Endometrial microvascular endothelial cells (primary cell): ENCODE data around the gene KDM4B. TPM values are rescaled to one million over a fixed set of nuclear protein-coding genes. Genes with fewer than 3 reads are reported as not detected.

Source experiments
- in situ Hi-C: cut with HindIII; loops from 2 replicates; pipeline ENCODE4 v1.10.0; 2017; ENCODE audit warnings: low sequenced_read_pairs, low pct_unique_long_range_greater_than_20kb; ENCODE audit errors: inconsistent ontology term
- total RNA-seq: library from RNA; depleted of rRNA; stranded (reverse); fragments of >200 nt; gene quantifications from one replicate; pipeline ENCODE4 v1.2.3, GENCODE V29; 2015; ENCODE audit errors: inconsistent ontology term

KDM4B gene
- total RNA-seq, 1 donor from 2014 or later, result 12.5 TPM

DNA sequence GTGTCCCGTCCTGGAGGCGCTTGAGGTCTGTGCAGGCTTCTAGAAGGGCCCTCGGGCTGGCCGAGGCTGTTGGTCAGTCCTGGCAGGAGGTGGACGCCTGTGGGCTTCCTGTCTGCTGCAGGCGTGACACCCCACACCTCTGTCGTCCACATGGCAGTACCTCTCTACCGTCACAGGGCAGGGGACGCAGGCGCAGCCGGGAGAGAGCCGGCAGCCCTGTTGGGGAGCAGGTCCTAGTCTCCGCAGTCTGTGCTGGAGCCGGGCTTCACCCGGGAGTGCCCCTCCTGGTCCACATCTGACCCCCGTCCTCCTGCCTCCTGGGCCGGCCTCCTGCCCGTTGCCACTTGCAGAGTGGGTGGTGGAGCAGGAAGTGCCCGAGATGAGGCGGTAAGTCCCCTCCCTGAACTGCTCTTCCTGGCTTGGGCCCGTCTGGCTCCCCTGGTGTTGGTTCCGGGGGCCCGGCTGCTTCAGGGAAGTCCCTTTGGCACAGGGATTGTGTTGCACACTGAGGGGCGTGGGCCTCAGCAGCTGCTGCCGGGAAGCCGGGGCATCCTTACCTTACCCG lies 106.0 kb downstream of the KDM4B start:
- in situ Hi-C loops, result no loop called here

DNA sequence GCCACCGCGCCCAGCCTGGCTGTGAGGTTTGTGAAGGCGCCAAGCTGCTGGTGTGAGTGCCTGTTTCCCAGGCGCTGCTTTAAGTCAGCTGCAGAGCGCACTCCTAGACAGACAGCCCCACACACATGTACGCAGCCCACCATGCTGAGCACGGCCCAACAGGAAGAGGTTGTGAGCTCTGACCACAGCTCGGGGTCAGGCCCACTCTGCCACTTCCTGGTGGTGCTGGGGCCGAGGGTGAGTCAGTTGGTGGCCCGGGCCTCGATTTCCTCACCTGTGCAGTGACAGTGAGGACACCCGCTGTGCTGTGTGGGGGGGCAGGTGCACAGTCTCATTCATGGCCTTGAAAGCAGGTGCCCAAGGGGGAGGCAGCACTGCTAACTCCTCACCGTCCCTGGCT lies 106.7 kb downstream of the KDM4B start:
- in situ Hi-C loops, result no loop called here

DNA sequence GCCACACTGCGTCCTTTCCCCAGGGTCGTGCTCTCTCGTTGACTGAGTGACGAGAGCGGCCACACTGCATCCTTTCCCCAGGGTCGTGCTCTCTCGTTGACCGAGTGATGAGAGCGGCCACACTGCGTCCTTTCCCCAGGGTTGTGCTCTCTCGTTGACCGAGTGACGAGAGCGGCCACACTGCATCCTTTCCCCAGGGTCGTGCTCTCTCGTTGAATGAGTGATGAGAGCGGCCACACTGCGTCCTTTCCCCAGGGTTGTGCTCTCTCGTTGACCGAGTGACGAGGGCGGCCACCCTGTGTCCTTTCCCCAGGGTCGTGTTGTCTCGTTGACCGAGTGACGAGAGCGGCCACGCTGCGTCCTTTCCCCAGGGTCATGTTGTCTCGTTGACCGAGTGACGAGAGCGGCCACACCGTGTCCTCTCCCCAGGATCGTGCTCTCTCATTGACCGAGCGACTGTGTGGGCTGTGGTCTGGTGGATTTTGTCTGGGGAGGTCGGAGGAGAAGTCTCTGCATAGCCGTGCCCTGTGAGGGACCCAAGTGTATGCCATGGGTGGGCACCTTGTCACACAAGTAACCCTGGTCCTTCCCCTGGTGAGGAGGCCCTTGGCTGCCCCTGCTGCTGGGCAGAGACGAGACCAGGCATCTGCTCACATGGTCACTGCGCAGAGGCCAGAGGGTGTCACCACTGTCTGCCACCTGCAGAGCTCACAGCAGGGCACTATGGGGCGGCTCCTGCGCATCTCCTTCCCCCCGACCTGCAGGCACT lies 107.7 kb downstream of the KDM4B start:
- in situ Hi-C loops, result no loop called here

DNA sequence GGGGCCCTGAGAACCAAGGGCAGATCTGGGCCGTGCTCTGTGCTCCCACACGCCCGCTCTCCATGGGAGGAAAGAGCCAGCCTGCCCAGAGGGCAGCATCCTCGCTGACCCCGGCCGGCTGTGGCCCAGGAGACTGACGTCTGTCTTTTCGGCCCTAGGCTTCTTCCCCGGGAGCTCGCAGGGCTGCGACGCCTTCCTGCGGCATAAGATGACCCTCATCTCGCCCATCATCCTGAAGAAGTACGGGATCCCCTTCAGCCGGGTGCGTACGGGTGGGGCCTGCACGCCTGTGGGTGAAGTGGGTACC lies 108.2 kb downstream of the KDM4B start:
- in situ Hi-C loops, result no loop called here

GRCh38 chr19:5078182-5078581 lies 109.3 kb downstream of the KDM4B start:
- in situ Hi-C loops, result no loop called here

GRCh38 chr19:5078666-5079065 lies 109.8 kb downstream of the KDM4B start:
- in situ Hi-C loops, result no loop called here

DNA sequence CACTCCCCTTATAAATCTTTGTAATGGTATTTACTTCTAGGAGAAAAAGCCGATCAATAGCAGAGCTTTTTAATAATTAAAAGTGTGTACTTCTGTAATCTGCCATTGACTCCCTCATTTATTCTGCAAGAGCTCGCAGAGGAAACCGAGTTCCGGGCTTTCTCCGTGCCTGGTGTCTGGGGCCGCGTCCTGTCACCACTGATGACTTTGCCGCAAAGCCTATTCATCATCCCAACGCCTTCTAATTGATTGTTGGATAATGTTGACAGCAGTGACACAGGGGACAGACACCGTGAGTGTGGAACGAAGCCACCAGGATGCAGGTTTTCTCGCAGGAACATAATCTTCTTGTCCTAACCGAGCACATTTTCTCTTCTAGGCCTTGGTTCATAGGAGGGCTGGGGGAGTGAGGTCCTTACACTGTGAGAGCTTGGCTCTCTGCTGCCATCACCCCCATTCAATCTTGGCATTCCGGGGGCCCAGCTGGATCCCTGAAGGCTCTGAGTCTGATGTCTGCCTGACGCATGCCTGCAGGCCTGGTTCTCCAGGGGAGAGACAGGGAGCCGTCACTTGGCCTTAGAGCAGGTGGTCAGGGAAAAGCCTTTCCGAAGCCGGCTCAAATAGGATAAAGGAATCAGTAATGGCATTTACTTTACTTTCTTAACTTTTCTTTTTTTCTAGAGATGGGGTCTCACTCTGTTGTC lies 110.3 kb downstream of the KDM4B start:
- in situ Hi-C loops, result no loop called here

- in situ Hi-C loops, result no loop called here
Observed at GRCh38 chr19:5080030-5080654, 111.2 kb downstream of the KDM4B start.

- in situ Hi-C loops, result no loop called here
Observed at GRCh38 chr19:5080809-5081208, 111.9 kb downstream of the KDM4B start.

DNA sequence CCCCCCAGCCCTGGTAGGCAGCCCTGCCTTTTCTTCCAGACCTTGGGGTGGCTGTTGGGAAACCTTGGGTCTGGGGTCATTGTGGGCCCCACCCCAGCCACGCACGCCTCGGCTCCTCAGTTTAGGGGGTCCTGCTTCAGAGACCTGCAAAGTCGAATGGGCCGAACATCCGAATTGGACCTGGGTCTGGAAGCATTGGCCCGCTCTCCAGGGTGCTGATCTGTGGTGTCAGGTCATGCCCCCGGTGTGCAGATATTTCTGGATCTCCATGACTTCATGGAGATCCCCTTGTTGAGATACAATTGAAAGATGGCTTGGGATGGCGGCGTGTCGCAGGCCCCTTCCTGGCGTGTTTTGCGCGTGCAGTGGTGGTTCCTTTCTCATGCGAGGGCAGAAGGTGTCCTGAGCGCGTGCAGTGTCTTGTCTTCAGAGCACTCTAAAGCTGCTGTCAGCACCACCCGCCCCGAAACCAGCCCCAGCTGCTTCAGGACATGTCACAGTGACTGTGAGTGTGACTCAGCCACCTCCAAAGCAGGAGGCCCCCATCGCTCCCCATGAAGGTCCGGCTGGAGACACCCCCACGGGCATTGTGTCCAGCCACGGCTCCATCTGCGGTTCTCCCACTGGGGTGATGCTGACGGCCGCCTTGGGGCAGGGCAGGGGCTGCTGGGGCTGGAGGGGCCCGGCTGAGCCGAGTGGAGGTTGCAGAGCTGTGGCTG lies 112.7 kb downstream of the KDM4B start:
- in situ Hi-C loops, result no loop called here

GRCh38 chr19:5083547-5083965 lies 114.6 kb downstream of the KDM4B start:
- in situ Hi-C loops, result no loop called here

DNA sequence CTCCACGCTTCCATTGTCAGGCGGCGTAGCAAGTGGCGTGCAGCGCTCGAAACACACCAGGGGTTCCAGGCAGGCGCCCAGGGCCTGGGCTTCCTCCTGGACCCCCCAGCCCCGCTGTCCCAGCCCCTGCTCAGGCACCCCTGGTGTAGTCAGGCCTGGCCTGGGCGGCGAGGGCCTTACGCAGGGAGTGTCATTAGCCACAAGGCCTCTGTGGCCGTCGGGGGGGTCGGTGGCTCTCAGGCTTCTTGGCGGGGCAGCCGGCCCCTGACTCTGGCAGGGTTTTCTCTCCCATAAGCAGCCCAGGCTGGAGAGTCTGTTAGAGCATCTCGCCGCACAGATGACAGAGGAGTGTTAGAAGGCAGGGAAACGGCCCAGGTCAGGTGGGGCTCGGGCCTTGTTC lies 116.7 kb downstream of the KDM4B start:
- in situ Hi-C loops, result no loop called here

GRCh38 chr19:5086230-5086629 lies 117.3 kb downstream of the KDM4B start:
- in situ Hi-C loops, result no loop called here

- in situ Hi-C loops, result no loop called here
Observed at GRCh38 chr19:5086725-5087439, 118.0 kb downstream of the KDM4B start.

DNA sequence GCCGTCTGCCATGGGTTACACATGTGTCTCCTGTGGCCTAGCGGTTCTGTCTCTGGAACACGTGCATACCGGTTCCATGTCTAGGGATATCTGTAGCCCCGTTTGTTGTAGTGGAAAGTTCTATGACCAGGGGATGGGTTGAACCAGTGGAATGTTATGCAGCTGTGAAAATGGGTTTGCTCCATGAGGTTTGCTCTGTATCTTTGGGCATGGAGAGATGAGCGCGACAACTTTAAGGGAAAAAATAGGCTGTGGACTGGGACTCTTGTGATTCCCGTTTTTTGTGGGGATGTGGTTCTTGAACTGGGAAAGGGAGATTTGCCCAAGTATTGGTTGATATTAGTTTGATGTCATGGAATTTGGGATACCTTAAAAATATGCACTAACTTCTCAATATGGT lies 120.4 kb downstream of the KDM4B start:
- in situ Hi-C loops, result no loop called here

- in situ Hi-C loops, result no loop called here
Observed at GRCh38 chr19:5090465-5091017, 121.6 kb downstream of the KDM4B start.

GRCh38 chr19:5091018-5091683 lies 122.2 kb downstream of the KDM4B start:
- in situ Hi-C loops, result no loop called here
